ENCODE measurements around the gene DMXL1. TPM values are rescaled to one million over a fixed set of nuclear protein-coding genes. Genes with fewer than 3 reads are reported as not detected.

The DMXL1 gene
- total and polyA plus RNA-seq, 2 experiments from 2014 or later: 12.0 to 32.4 TPM

GRCh38 chr5:119264186-119264585 lies 193.3 kb downstream of the DMXL1 start:
- Histone ChIP-seq H3K4me1 (ENCODE audit: insufficient read depth) (no peaks in the 10 kb centered on the region), H3K79me2 (ENCODE audit: insufficient read depth) (no peaks in the 10 kb centered on the region), H3K9ac (no peak overlapping the region), H2AFZ (no peak overlapping the region), H3K36me3 (ENCODE audit: low read depth) (no peaks in the 10 kb centered on the region), H3K9me2 (ENCODE audit: insufficient read depth) (no peaks in the 10 kb centered on the region), H3K27ac (no peak overlapping the region), H3K9me3 (ENCODE audit: low read depth) (no peaks in the 10 kb centered on the region), H3K27me3 (replicated peaks; ENCODE audit: insufficient read depth) (no peaks in the 10 kb centered on the region), H3F3A (ENCODE audit: insufficient read depth) (no peaks in the 10 kb centered on the region), H4K20me1 (ENCODE audit: insufficient read depth) (no peaks in the 10 kb centered on the region), H3K4me2 (ENCODE audit: unreplicated experiment) (no peak overlapping the region), H3K4me3 (no peak overlapping the region)
- WGBS, 2 experiments (ENCODE audit: low coverage in 1 of 2, low lambda C conversion rate in 2 of 2, missing lambda C conversion rate in 2 of 2): 0% methylated on average over 1 of the region's 1 CpG
- TF ChIP-seq EZH2phosphoT487 (IDR thresholded peaks at IDR 0.05; ENCODE audit: insufficient read depth, low read depth): no peak
- no peak for TF ChIP-seq EZH2 (IDR thresholded peaks at IDR 0.05; ENCODE audit: insufficient read depth, poor library complexity, severe bottlenecking)
- in situ Hi-C loops (cut with MboI): no loop called here
- no peak for DNase-seq

- H3K4me1 ChIP-seq (ENCODE audit: insufficient read depth): no peaks in the 10 kb centered on the region
- peak overlapping the region; percentile 79 for H3K9ac ChIP-seq
- no peaks in the 10 kb centered on the region for H3K79me2 ChIP-seq (ENCODE audit: insufficient read depth)
- WGBS, 2 experiments (ENCODE audit: low coverage in 1 of 2, low lambda C conversion rate in 2 of 2, missing lambda C conversion rate in 2 of 2): 1 to 5% methylated on average over 18 of the region's 18 CpGs
- peak overlapping the region; percentile 80 for H3K4me3 ChIP-seq
- H4K20me1 ChIP-seq (ENCODE audit: insufficient read depth): no peaks in the 10 kb centered on the region
- peak overlapping the region; percentile 46 for H3K27ac ChIP-seq
- no peaks in the 10 kb centered on the region for H3K27me3 ChIP-seq (replicated peaks; ENCODE audit: insufficient read depth)
- no peaks in the 10 kb centered on the region; the same call in 1 of the 2 replicates for H3F3A ChIP-seq (ENCODE audit: insufficient read depth)
- peak overlapping the region; percentile 81 for H3K4me2 ChIP-seq (ENCODE audit: unreplicated experiment)
- no peaks in the 10 kb centered on the region for H3K9me3 ChIP-seq (ENCODE audit: low read depth)
- H3K36me3 ChIP-seq (ENCODE audit: low read depth): no peaks in the 10 kb centered on the region
- in situ Hi-C loops (cut with MboI): no loop called here
- peak; percentile 98 for DNase-seq
- H3K9me2 ChIP-seq (ENCODE audit: insufficient read depth): no peaks in the 10 kb centered on the region
- TF ChIP-seq EZH2phosphoT487 (IDR thresholded peaks at IDR 0.05; ENCODE audit: insufficient read depth, low read depth) (no peak), EZH2 (IDR thresholded peaks at IDR 0.05; ENCODE audit: insufficient read depth, poor library complexity, severe bottlenecking) (no peak)
- peak overlapping the region; percentile 97 for H2AFZ ChIP-seq
Observed at GRCh38 chr5:119267958-119268386, 197.1 kb downstream of the DMXL1 start.

GRCh38 chr5:119268387-119269060 lies 197.6 kb downstream of the DMXL1 start:
- peak overlapping the region; percentile 46 for H3K27ac ChIP-seq
- peak overlapping the region; percentile 80 for H3K4me3 ChIP-seq
- H3F3A ChIP-seq (ENCODE audit: insufficient read depth): no peaks in the 10 kb centered on the region; the same call in 1 of the 2 replicates
- no peak for TF ChIP-seq EZH2 (IDR thresholded peaks at IDR 0.05; ENCODE audit: insufficient read depth, poor library complexity, severe bottlenecking)
- no peak for TF ChIP-seq EZH2phosphoT487 (IDR thresholded peaks at IDR 0.05; ENCODE audit: insufficient read depth, low read depth)
- no peaks in the 10 kb centered on the region for H3K4me1 ChIP-seq (ENCODE audit: insufficient read depth)
- no peaks in the 10 kb centered on the region for H3K79me2 ChIP-seq (ENCODE audit: insufficient read depth)
- peak overlapping the region; percentile 85 for H3K4me2 ChIP-seq (ENCODE audit: unreplicated experiment)
- no peaks in the 10 kb centered on the region for H4K20me1 ChIP-seq (ENCODE audit: insufficient read depth)
- H3K36me3 ChIP-seq (ENCODE audit: low read depth): no peaks in the 10 kb centered on the region
- no peaks in the 10 kb centered on the region for H3K9me2 ChIP-seq (ENCODE audit: insufficient read depth)
- DNase-seq: peak; percentile 96
- H3K9me3 ChIP-seq (ENCODE audit: low read depth): no peaks in the 10 kb centered on the region
- H2AFZ ChIP-seq: peak overlapping the region; percentile 97
- 1% methylated on average over 47 to 65 of the region's 65 CpGs for WGBS, 2 experiments (ENCODE audit: low coverage in 1 of 2, low lambda C conversion rate in 2 of 2, missing lambda C conversion rate in 2 of 2)
- H3K27me3 ChIP-seq (replicated peaks; ENCODE audit: insufficient read depth): no peaks in the 10 kb centered on the region
- H3K9ac ChIP-seq: peak overlapping the region; percentile 79
- in situ Hi-C loops (cut with MboI): no loop called here

- peak overlapping the region; percentile 79 for H3K9ac ChIP-seq
- 14 to 21% methylated on average over 24 of the region's 24 CpGs for WGBS, 2 experiments (ENCODE audit: low coverage in 1 of 2, low lambda C conversion rate in 2 of 2, missing lambda C conversion rate in 2 of 2)
- in situ Hi-C loops (cut with MboI): no loop called here
- DNase-seq: peak; percentile 31
- no peaks in the 10 kb centered on the region for H4K20me1 ChIP-seq (ENCODE audit: insufficient read depth)
- H3K79me2 ChIP-seq (ENCODE audit: insufficient read depth): no peaks in the 10 kb centered on the region
- H3K4me2 ChIP-seq (ENCODE audit: unreplicated experiment): peak overlapping the region; percentile 85
- H3F3A ChIP-seq (ENCODE audit: insufficient read depth): no peaks in the 10 kb centered on the region; the same call in 1 of the 2 replicates
- H3K4me3 ChIP-seq: peak overlapping the region; percentile 80
- no peaks in the 10 kb centered on the region for H3K36me3 ChIP-seq (ENCODE audit: low read depth)
- H2AFZ ChIP-seq: peak overlapping the region; percentile 97
- H3K27me3 ChIP-seq (replicated peaks; ENCODE audit: insufficient read depth): no peaks in the 10 kb centered on the region
- no peaks in the 10 kb centered on the region for H3K4me1 ChIP-seq (ENCODE audit: insufficient read depth)
- H3K9me3 ChIP-seq (ENCODE audit: low read depth): no peaks in the 10 kb centered on the region
- TF ChIP-seq EZH2 (IDR thresholded peaks at IDR 0.05; ENCODE audit: insufficient read depth, poor library complexity, severe bottlenecking) (no peak), EZH2phosphoT487 (IDR thresholded peaks at IDR 0.05; ENCODE audit: insufficient read depth, low read depth) (no peak)
- no peak overlapping the region for H3K27ac ChIP-seq
- no peaks in the 10 kb centered on the region for H3K9me2 ChIP-seq (ENCODE audit: insufficient read depth)
Observed at GRCh38 chr5:119269061-119269944, 198.4 kb downstream of the DMXL1 start.

Data from GM23248 (cell line).